GM18909 (cell line): Measurements from ENCODE around the gene SPRING1.
"Not testable (repeated sequence)": the region's sequence is repeated elsewhere in the genome, so short reads cannot be mapped to it uniquely, and the experiment has no call there.

Experiments
- ATAC-seq: cut with Tn5 transposase; IDR thresholded peaks from one replicate; pipeline ENCODE4 v1.9.1; 2021; ENCODE audit warnings: mild to moderate bottlenecking; ENCODE audit not compliant: unreplicated experiment, poor library complexity

The SPRING1 gene, protein sequence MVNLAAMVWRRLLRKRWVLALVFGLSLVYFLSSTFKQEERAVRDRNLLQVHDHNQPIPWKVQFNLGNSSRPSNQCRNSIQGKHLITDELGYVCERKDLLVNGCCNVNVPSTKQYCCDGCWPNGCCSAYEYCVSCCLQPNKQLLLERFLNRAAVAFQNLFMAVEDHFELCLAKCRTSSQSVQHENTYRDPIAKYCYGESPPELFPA

DNA sequence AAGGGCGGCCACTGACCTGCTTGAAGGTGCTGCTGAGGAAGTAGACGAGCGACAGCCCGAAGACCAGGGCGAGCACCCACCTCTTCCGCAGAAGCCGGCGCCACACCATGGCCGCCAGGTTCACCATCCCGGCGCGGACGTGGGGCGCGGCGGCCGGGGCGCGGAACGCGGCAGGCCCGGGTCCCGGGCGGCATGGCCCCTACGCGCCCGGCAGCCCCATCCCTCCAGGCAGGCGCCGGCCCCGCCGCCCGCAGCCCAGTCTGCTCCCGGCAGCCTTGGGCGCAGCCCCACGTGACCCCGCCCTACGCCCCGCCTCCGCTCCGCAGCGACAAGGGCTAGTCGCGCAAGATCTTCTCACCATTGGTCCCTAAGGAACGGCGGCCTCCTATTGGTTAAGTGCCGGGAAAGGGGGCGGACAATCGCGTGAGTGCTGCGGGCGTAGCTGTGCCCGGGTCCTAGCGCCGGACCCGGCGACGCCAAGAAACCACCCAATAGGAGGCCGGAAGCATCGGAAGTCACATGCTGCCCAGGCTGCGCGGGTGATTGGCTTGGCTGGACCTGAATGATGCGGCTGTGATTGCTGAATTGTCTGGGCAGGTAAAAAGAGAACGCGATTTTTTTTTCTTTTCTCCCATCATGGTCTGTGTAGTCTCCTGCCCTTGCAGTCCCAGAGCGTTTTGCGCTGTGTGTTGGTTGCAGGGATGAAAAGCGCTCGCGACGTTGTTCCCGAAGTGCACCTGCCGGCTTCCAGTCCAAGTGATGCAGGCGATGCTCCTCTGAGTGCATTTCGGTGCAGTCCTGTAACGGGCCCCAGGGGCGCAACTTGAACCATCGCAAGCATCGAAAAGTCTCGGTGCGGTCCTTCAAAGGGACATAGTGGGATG, at the start of gene SPRING1, which contains the start of gene RNFT2:
SPRING1 (minus strand) TSS at position 296 of the 884 bp plus-strand sequence; CDS start at position 127, 169 bp downstream.
RNFT2 (plus strand) TSS at position 542 of the 884 bp plus-strand sequence. CDS start 2,183 bp downstream, outside the sequence.
- ATAC-seq, result peak; percentile 97

DNA sequence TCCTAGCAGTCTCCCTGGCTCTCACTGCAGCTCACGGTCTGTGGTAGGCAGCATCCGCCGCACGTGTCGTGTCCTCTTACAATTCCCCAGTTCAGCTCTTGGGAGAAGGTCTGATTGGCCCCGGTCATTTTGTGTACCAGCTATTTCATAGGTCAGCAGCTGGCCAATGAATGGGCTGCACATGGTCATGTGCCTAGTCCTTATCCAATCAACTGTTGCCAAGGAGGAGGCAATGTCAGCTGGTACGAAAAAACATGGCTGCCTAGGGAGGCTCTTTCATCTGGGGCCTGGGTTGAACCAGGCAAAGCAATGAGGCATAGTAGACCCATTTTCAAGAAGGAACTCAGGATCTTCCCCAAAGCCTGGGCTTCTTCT, 46.4 kb upstream of the SPRING1 start:
- ATAC-seq, result no peak

DNA sequence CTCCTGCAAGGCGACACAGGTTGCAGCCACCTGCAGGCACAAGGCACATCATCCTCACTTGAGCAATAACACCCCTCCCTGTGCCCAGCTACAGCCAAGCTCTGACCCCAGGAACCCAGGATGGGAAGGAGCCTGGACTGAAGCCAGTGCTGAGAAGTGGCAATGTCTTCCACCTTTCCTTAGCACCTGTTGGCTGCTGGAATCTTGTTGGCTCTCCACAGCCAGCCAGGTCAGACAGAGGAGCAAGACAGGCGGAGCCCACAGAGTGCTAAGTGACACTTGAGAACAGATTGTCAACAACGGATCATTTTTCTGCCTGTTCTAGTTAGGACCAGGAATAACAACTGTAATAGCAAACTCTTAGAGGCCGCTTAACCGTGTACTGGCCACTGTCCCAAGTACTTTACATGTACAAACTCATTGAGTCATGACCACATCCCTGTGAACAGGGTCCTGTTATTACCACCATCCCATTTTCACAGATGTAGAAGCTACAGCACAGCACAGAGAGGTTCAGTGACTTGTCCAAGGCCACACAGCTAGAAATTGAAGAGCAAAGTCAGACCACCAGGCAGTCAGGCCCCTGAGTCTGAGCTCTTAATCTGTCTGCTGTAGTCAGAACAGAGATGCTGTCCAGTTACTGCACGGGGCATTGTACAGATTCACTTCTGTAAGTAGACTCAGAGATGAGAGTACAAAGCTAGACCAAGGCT, 45.8 kb upstream of the SPRING1 start:
- no peak for ATAC-seq

DNA sequence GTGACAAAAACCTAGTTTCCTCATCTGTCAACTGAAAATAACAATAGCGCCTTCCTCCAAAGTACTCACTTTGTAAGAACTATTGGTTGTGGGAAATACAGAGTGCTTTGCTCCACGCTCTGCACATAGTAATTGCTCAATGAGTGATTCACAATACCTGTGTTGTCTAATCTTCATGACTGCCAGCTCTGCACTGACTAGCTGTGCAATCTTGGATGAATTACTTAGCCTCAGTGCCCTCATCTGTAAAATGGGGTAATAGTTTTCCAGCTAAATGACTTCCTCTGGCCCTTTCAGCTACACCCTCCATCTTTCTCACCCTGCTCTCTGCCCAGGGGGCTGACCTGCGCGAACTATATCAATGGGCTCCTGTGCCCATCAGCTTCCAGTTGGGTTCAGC, 43.1 kb upstream of the SPRING1 start:
- no peak for ATAC-seq

DNA sequence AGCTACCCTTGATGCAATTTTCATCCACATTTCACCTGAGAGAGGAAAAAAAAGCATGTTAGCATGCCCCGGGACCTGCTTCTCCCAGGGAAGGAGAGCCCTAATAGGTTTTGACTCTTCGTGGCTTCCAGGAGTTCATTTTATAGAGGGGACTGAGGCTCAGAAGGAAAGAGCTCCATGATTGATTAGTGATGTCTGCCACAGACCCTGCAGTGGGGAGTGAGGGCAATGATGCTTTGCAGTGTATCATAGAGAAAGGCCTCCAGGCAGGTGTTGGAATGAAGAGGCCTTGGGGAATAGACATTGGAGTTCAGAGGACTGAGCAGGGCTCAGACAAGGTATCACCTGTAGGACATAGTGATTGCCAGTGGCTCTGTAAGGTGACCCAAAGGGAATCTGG, 41.7 kb upstream of the SPRING1 start:
- ATAC-seq, result no peak

DNA sequence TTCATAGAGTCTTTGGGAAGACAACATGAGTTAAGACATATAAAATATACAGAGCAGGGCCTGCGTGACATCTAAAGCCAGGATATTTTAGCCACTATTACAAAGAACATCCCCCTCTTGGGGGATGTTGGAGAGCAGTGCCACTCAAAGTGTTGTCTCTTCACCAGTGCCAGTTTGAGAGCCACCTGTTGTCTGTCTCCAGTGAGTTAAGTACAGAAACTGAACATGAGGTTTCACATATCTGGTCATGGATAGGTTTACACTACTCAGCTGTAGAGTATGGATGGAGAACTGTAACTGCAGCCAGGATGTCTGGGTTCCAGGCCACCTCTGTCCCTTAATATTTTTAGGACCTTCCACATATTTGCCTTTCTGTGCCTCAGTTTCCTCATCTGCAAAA, 39.4 kb upstream of the SPRING1 start:
- ATAC-seq, result no peak

DNA sequence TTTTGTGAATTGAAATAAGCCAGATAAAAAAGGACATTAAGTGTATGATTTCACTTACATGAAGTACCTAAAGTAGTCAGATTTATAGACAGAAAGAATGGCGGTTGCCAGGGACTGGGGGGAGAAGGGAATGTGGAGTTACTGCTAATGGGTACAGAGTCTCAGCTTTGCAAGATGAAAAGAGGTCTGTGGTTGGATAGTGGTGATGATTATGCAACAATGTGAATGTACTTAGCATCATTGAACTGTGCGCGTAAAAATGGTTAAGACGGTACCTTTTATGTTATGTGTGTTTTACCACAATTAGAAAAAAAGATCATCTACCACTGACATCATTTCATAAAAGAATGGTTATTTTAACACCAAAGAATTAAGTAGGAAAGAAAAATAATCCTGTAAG, 36.2 kb upstream of the SPRING1 start:
- no peak for ATAC-seq

DNA sequence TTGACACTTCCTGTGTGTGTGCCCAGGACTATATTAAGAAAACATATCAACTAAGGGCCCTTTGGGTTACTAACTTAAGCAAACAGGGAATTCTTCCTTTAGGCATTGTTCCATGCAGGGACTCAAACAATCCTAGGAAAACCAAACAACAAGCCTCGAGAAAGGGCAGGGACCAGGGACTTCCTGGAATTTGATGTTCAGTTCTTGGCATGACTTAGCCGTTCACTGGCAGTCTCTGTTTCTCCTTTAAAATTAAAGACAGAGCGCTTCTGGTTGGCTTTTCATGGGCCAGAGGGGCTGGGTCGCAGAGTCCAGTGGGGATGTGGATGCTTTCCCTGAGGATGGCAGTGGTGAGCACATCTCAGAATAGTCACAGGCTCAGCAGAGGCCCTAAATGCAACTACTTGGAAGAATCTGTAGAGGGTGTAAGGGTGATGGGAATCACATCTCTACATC, 35.4 kb upstream of the SPRING1 start:
- ATAC-seq, result no peak

DNA sequence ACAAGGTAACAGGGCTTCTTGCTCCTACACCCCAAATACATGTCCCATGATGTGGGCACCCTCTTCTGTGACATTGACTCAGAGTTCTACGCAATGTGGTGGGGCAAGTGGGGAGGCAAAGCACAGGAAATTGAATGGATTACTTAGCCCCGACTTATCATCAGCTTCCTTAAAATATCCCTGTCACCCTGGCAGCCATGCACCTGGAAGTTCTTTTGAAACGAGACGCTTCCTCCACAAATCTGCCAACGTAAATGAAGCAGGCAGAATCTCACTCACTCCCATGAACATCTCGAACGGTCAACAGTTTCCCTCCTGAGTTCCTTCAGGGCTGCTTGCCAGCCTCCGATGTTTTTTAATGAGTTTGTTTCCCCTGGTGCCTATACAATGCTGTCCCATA, 33.8 kb upstream of the SPRING1 start:
- no peak for ATAC-seq

DNA sequence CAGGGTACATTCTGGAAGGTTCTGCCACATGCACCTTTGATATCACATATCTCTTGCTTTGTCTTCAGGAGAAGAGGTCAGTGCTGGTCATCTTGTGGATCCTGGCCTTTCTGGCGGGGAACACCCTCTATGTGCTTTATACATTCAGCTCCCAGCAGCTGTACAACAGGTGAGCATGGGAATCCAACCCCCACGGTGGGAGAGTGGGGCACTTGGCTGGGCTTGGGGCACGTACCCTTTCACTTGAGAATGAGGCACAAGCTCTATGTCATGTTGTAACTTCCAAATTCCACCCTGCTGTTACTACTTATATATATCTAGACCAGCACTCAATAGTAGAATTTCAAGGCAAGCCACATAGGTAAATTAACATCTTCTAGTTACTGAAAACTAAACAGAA, 28.9 kb upstream of the SPRING1 start:
- ATAC-seq, result no peak

DNA sequence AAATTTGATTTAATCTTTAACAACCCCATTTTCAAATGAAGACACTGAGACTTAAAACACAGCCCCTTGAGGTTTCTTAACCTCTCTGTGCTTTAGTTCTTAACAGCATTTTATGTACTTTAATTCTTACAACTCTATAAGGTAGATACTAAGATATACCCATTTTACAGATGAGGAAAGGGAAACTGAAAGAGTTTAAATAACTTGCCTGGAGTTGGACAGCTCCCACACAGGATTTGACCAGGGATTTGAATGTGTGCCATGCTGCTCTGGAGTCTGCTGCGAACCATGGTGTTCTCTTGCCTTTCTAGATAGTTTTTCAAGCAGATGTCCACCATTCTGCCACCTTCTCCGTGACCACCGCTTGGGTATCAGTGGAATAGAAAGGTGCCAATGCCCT, 28.4 kb upstream of the SPRING1 start:
- ATAC-seq, result no peak

DNA sequence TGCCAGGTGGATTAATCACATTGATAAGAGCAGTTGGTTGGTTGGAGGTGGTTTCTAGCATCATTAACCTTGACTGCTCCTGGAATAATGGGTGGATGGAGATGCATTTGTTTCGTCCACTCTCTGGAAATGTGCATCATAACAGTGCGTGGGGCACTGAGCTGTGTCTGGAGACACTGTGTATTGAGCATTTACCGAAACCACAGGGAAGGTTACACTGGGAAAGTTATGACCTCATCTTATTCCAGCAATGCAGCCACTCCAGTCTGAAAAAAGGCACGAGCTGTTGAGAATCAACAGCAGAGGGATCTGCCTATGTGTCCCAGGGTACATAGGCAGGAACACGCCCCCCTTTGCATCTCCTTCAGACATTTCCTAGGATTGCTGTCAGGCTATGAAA, 27.4 kb upstream of the SPRING1 start:
- no peak for ATAC-seq

DNA sequence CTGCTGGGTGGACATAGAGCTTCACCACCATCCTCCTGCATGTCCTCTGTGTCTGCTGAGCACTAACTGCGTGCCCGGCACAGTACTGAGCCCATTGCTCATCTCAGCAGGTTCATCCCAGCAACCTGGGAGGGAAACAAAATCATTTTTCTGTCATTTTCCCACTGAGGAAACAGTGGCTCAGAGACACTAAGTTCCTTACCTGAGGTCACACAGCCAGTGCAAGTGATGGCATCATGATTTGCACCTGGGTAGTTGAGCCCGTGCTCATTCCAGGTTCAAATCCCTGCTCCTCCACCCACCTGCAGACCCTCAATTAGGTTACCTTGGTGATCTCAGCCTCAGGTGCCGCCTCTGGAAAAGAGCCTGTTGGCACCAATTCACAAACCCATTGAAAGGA, 23.6 kb upstream of the SPRING1 start:
- ATAC-seq, result no peak

DNA sequence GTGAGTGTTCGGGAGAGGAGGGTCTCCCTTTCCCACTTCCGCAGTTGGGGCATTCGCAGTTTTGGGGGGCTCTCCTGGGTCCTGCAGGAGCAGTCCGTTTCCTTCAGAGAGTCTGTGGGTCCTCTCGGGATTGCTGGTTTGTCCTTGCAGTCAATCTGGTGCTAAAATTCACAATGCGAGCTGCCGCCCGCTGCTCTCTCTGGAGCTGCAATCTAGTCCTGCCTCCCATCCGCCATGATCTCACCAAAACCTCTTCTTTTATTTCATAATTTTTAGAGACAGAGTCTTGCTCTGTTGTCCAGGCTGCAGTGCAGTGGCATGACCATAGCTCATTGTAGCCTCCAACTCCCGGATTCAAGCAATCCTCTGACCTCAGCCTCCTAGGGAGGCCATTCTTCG, 22.8 kb upstream of the SPRING1 start:
- ATAC-seq, result no peak

DNA sequence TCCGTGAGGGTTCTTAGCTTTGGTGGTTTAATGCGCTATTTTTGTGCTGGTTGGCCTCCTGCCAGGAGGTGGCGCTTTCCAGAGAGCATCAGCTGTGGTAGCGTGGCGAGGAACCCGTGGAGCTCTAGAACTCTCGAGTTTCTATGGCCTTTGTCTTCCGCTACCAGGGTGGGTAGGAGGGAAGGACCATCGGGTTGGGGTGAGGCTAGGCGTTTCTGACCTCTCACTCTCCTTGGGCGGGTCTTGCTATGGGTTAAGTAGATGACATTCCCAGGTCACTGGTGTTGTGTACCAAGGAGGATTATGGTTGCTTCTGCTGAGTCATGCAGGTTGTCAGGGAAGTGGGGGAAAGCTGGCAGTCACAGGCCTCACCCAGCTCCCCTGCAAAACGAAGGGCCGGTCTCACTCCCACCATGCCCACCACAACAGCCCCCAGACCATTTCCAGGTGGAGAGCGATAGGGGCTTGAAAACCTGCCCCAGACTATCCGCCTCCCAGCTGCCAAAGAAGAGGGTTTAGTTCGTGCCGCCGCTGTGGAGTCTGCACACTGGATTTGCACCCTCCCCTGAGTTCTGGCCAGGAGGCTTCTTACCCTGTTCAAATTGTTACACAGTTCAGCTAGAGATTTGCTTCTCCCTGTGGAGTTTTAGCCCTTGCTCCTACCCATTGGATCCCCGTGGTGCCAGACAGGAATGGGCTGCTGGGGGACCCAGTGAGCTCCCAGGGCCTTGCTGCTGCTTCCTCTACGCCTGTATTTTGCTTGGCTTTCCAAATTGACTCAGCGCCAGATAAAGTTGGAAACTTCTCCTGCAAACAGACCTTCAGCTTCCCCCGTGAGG, 22.1 kb upstream of the SPRING1 start:
- no peak for ATAC-seq

DNA sequence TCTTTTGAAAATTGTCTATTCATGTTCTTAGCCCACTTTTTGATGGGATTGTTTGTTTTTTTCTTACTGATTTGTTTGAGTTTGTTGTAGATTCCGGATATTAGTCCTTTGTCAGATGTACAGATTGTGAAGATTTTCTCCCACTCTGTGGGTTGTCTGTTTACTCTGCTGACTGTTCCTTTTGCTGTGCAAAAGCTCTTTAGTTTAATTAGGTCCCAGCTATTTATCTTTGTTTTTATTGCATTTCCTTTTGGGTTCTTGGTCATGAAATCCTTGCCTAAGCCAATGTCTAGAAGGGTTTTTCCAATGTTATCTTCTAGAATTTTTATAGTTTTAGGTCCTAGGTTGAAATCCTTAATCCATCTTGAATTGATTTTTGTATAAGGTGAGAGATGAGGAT, 16.9 kb upstream of the SPRING1 start:
- ATAC-seq, result not testable (repeated sequence)

DNA sequence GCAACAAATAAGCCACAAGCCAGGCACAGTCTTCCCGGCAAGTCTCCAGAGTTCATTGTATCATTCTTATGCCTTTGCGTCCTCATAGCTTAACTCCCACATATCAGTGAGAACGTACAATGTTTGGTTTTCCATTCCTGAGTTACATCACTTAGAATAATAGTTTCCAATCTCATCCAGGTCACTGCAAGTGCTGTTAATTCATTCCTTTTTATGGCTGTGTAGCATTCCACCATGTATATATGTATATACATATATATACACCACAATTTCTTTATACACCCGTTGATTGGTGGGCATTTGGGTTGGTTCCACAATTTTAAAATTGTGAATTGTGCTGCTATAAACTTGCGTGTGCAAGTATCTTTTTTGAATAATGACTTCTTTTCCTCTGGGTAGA, 16.2 kb upstream of the SPRING1 start:
- ATAC-seq, result not testable (repeated sequence)

DNA sequence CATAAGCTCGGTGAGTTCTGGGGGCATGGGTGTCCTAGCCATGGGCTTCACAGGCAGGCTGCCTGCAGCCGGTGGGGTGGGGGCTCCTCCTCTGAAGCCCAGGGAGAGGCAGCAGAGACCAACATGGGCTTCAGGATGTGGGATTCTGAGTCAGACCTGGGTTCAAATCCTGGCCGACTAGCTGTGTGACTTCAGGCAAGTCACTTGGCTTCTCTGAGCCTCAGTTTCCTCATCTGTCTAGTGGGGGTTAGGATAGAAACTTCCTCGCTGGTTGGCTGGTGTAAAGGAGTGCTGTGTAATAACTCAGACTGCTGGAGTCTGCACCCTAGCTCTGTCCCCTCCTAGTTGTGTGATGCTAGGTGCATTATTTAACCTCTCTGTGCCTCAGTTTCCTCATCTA, 12.4 kb upstream of the SPRING1 start:
- ATAC-seq, result no peak

DNA sequence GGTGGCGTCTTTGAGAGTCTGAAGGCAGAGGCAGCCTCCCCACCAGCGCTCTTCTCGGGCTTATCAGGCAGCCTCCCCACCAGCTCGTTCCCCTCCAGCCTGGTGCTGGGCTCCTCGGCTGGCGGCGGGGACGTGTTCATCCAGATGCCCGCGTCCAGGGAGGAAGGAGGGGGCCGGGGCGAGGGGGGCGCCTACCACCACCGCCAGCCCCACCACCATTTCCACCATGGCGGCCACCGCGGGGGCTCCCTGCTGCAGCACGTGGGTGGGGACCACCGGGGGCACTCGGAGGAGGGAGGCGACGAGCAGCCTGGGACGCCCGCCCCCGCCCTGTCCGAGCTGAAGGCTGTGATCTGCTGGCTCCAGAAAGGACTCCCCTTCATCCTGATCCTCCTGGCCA, 12.0 kb upstream of the SPRING1 start:
- no peak for ATAC-seq

DNA sequence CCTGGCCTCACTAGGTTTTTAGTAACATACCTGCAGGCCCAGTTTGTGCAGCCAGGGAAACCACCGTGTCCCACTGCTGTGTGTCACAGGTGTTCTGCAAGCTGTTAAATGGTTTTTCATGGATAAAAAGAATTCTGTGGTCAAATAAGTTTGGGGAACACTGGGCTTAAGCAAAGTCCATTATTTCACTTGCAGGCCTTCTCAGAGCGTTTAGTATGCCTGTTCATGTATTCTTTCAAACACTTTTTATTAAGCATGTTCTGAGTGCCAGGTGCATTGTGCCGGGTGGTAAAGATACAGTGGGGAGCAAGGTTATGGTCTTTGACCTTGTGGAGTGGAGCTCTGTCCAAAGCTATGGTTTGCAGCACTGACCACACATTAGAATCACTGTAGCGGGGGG, 7.7 kb upstream of the SPRING1 start:
- ATAC-seq, result no peak
